ENCODE results near the gene OR52N5. TPM values are rescaled to one million over a fixed set of nuclear protein-coding genes. Genes with fewer than 3 reads are reported as not detected.

Gene OR52N5
- total RNA-seq, 2 donors from 2014 or later = not detected

DNA sequence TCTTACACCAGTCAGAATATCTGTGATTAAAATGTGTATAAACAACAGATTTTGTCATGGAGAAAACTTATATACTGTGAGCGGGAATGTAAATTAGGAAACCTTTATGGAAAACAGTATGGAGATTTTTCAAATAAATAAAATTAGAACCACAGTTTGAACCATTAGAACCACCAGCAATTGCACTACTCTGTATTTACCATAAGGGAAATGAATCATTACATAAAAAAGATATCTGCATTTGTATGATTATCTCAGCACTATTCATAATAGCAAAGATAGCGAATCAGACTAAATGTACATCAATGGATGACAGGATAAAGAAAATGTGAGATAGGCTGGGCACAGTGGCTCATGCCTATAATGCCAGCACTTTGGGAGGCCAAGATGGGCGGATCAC lies 36.5 kb downstream of the OR52N5 start:
- Mint-ChIP-seq H3K9me3 (no peaks in the 10 kb centered on the region), H3K36me3 (ENCODE audit: low read depth) (no peaks in the 10 kb centered on the region), H3K4me3 (no peak overlapping the region), H3K27me3 (no peaks in the 10 kb centered on the region), H3K4me1 (no peaks in the 10 kb centered on the region), H3K27ac (no peak overlapping the region)
- ATAC-seq (replicated peaks) = no peak

DNA sequence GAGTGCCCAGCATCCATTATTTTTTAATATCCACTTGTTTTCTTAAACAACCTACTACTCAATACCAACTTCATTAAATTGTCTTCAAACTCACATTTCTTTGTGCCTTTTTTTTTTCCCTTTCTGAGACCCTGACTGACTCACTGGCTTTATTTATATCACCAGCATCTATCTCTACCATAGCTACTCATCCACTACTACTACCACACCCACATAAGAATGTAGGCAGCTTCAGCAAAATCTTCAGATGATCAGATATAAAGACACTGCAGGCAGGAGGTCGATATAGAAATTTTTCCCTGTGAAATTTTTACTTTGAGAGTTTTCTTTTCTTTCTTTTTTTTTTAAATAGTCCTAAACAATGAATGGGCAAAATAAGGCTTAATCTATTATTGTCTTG lies 44.7 kb downstream of the OR52N5 start:
- Mint-ChIP-seq H3K9me3 (peaks cover 9% of the 10 kb centered on the region), H3K4me1 (no peaks in the 10 kb centered on the region), H3K4me3 (no peak overlapping the region), H3K27me3 (no peaks in the 10 kb centered on the region), H3K36me3 (ENCODE audit: low read depth) (peaks cover 6% of the 10 kb centered on the region), H3K27ac (no peak overlapping the region)
- ATAC-seq (replicated peaks) = no peak

DNA sequence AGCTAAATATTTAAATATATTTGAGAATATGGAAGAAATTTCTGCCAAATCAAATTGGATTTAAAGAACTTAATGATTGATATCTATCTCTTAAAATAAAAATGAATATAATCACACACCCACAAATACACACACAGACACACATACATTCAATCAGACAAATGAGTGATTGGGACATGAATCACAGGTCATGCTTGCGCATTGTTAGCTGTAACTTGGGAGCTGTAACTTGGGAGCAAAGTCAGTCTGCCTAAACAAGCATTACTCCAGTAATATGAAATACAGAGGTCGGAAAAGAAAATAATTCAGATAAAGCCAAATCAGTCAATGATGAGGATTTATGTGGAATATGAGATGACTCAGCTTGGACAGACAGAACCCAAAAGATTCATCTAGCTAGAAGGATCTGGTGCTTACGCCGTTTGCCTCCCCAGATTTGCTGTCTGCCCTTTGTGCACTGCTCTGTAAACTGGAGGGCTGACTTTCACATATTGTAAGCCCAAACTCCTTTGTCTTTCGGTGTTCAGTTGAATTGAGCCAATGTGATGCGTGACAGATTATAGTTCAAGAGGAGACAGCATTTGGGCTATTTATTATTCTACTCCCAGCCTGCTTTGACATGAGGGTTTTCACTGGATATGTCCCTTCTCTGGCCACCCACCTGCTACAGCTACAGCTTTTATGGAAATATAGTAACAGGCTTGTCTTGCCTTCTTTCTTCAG lies 45.3 kb downstream of the OR52N5 start:
- no peak overlapping the region for H3K27ac Mint-ChIP-seq
- H3K27me3 Mint-ChIP-seq = no peaks in the 10 kb centered on the region
- H3K9me3 Mint-ChIP-seq = peaks cover 9% of the 10 kb centered on the region
- peaks cover 6% of the 10 kb centered on the region for H3K36me3 Mint-ChIP-seq (ENCODE audit: low read depth)
- no peak overlapping the region for H3K4me3 Mint-ChIP-seq
- H3K4me1 Mint-ChIP-seq = no peaks in the 10 kb centered on the region
- no peak for ATAC-seq (replicated peaks)

DNA sequence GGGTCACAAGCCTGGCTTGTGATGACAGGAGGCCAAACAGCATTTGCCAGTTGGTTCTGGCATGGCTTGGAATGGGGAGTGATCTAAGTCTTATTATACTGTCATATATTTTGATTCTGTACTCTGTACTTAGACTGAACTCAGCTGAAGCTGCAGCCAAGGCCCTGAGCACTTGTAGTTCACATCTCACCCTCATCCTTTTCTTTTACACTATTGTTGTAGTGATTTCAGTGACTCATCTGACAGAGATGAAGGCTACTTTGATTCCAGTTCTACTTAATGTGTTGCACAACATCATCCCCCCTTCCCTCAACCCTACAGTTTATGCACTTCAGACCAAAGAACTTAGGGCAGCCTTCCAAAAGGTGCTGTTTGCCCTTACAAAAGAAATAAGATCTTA lies 46.1 kb downstream of the OR52N5 start:
- Mint-ChIP-seq H3K9me3 (peaks cover 9% of the 10 kb centered on the region), H3K4me1 (no peaks in the 10 kb centered on the region), H3K4me3 (no peak overlapping the region), H3K36me3 (ENCODE audit: low read depth) (peaks cover 6% of the 10 kb centered on the region), H3K27me3 (no peaks in the 10 kb centered on the region), H3K27ac (no peak overlapping the region)
- no peak for ATAC-seq (replicated peaks)

DNA sequence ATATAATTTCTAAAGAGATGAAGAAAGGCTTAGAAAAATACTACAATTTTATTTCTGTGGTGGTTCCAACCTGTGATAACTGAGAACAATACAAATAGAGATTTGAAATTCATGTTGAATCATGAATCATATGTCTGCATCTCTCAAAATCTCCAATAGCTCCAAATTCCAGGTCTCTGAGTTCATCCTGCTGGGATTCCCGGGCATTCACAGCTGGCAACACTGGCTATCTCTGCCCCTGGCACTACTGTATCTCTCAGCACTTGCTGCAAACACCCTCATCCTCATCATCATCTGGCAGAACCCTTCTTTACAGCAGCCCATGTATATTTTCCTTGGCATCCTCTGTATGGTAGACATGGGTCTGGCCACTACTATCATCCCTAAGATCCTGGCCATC lies 46.8 kb downstream of the OR52N5 start, which contains the start of gene OR56B1:
Gene OR56B1 (plus strand): TSS at position 53 of the 400 bp plus-strand sequence. CDS start 69 bp downstream, at position 122.
- ATAC-seq (replicated peaks) = no peak
- peaks cover 6% of the 10 kb centered on the region for H3K36me3 Mint-ChIP-seq (ENCODE audit: low read depth)
- no peak within 1 kb of the TSS for H3K4me3 Mint-ChIP-seq
- peaks cover 7% of the 10 kb centered on the region for H3K9me3 Mint-ChIP-seq
- no peaks in the 10 kb centered on the region for H3K4me1 Mint-ChIP-seq
- no peaks in the 10 kb centered on the region for H3K27me3 Mint-ChIP-seq
- no peak within 1 kb of the TSS for H3K27ac Mint-ChIP-seq

DNA sequence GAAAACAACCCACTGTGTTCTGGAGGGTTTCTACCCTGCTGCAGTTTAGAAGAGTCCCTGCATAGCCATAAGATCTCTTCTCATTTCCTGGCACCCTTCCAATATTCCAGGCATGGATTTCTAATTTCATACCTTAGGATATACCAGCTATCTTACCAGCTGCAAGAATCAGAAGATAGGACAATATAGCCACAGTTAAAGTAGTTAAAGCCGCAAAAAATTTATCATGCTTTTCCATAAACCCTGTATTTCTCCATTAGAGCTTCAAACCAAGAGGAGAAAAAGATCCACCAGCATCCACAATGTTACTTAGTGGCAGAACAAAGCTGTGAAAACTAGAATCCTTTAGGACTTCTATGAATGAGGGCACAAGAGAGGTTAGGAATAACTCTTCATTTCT lies 55.5 kb downstream of the OR52N5 start:
- Mint-ChIP-seq H3K36me3 (ENCODE audit: low read depth) (no peaks in the 10 kb centered on the region), H3K9me3 (no peaks in the 10 kb centered on the region)
- ATAC-seq (replicated peaks) = no peak

DNA sequence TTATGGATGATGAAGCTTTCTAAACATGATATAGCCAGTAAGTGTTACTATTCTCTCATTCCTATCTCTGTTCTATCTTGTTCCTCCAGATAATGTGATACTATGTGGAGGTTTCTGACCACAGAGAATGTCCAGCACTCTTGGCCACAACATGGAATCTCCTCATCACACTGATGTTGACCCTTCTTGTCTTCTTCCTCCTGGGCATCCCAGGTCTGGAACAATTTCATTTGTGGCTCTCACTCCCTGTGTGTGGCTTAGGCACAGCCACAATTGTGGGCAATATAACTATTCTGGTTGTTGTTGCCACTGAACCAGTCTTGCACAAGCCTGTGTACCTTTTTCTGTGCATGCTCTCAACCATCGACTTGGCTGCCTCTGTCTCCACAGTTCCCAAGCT lies 56.8 kb downstream of the OR52N5 start:
- H3K4me3 Mint-ChIP-seq = no peak overlapping the region
- ATAC-seq (replicated peaks) = no peak
- H3K36me3 Mint-ChIP-seq (ENCODE audit: low read depth) = no peaks in the 10 kb centered on the region
- H3K9me3 Mint-ChIP-seq = no peaks in the 10 kb centered on the region
- H3K27me3 Mint-ChIP-seq = no peaks in the 10 kb centered on the region
- H3K27ac Mint-ChIP-seq = no peak overlapping the region
- no peaks in the 10 kb centered on the region for H3K4me1 Mint-ChIP-seq

More for the DNA sequence above, 55.5 kb downstream of the OR52N5 start:
- Mint-ChIP-seq H3K27me3 (no peaks in the 10 kb centered on the region), H3K4me1 (no peaks in the 10 kb centered on the region), H3K27ac (no peak overlapping the region), H3K4me3 (no peak overlapping the region)

Other genes starting within 250 kb of the OR52N5 start
- under 1 TPM in 1 of 2 donors, not detected in 1; 0.34 TPM for gene OR52H1, start 234.8 kb downstream of the OR52N5 start, total RNA-seq
- gene OR52B6, start 202.5 kb downstream of the OR52N5 start, total RNA-seq = not detected
- gene TRIM6, start 186.7 kb downstream of the OR52N5 start, total RNA-seq = under 1 TPM; 0.19 TPM
- gene TRIM34, start 158.4 kb downstream of the OR52N5 start, total RNA-seq = 1 to 10 TPM; 6.7 to 7.1 TPM
- gene TRIM5, start 98.3 kb downstream of the OR52N5 start, total RNA-seq = 10 to 100 TPM; 11.4 to 18.8 TPM
- 100 to 1,000 TPM in 1 of 2 donors, 10 to 100 TPM in 1; 91.0 to 159 TPM for gene TRIM22, start 93.6 kb downstream of the OR52N5 start, total RNA-seq
- gene OR56B1, start 46.9 kb downstream of the OR52N5 start, total RNA-seq = under 1 TPM in 1 of 2 donors, not detected in 1; 0.29 TPM
- gene OR52N4, start 29.1 kb downstream of the OR52N5 start, total RNA-seq = 1 to 10 TPM in 1 of 2 donors, under 1 TPM in 1; 0.26 to 1.8 TPM
- under 1 TPM in 1 of 2 donors, not detected in 1; 0.09 TPM for gene OR52N1, start 7.9 kb upstream of the OR52N5 start, total RNA-seq
- not detected for gene OR52N2, start 25.6 kb upstream of the OR52N5 start, total RNA-seq
- not detected for gene OR52E6, start 58.5 kb upstream of the OR52N5 start, total RNA-seq
- not detected for gene OR52E8, start 74.3 kb upstream of the OR52N5 start, total RNA-seq
- gene OR52E4, start 97.3 kb upstream of the OR52N5 start, total RNA-seq = not detected
- not detected for gene OR52E5, start 109.9 kb upstream of the OR52N5 start, total RNA-seq
- gene OR56A3, start 158.9 kb upstream of the OR52N5 start, total RNA-seq = not detected
- gene OR56A5, start 185.1 kb upstream of the OR52N5 start, total RNA-seq = not detected
- not detected for gene OR52L1, start 203.6 kb upstream of the OR52N5 start, total RNA-seq
- not detected for gene OR56A4, start 223.6 kb upstream of the OR52N5 start, total RNA-seq
- not detected for gene OR56A1, start 247.4 kb upstream of the OR52N5 start, total RNA-seq